ENCODE measurements around the gene HCFC1.

HCFC1 gene

DNA sequence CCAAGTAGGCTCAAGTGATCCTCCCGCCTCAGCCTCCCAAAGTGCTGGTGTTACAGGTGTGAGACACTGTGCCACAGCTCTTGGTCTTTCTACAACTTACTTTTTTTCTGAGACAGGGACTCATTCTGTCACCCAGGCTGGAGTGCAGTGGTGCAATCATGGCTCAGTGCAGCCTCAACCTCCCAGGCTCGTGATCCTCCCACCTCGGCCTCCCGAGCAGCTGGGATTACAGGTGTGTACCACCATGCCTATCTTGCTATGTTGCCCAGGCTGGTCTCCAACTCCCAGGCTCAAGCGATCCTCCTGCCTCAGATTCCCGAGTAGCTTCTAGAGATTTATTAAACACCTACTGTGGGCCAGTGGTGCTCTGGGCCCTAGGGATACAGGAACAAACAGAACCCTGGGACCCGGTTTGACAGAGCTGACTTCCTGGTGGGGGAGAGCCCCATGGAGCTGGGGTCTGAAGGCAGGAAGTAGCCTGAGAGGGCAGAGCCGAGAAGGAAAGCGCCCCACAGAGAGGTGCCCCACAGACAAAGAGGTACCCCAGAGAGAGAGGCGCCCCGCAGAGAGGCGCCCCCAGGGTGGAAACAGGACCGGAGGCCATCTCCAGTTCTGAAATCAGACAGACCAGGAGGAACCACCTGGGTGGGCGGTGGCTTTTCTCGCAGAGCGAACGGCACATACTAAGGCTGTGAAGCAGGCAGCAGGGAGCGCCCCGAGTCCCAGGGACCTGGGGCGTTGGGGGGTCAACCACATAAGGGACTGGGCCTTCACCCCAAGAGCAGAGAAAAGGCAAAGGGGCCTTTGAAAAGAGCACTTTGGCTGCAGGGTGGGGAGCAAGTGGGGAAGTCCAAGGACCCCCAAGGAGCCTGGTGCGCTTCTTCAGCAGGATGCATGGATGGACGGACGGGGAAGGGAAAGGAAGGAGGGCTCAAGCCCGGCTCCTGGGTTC is 43.1 kb upstream of the HCFC1 start:
- H3K36me3 ChIP-seq (ENCODE audit: insufficient read depth, low read length): peaks cover 69% of the 10 kb centered on the region
- no peak overlapping the region for H3K4me3 ChIP-seq (ENCODE audit: low read length)
- no peak overlapping the region for H3K9ac ChIP-seq (ENCODE audit: low read depth, low read length)
- no peak overlapping the region for H3K4me2 ChIP-seq (ENCODE audit: low read length)
- H3K9me3 ChIP-seq (replicated peaks; ENCODE audit: low read length): no peaks in the 10 kb centered on the region
- peaks cover 15% of the 10 kb centered on the region for H3K4me1 ChIP-seq (ENCODE audit: control insufficient read depth, insufficient read depth, low read length)
- H3K27me3 ChIP-seq (ENCODE audit: control insufficient read depth, insufficient read depth, low read length): no peaks in the 10 kb centered on the region

- peaks cover 68% of the 10 kb centered on the region for H3K36me3 ChIP-seq (ENCODE audit: insufficient read depth, low read length)
Observed at GRCh38 chrX:154013614-154014360, 42.2 kb upstream of the HCFC1 start.

DNA sequence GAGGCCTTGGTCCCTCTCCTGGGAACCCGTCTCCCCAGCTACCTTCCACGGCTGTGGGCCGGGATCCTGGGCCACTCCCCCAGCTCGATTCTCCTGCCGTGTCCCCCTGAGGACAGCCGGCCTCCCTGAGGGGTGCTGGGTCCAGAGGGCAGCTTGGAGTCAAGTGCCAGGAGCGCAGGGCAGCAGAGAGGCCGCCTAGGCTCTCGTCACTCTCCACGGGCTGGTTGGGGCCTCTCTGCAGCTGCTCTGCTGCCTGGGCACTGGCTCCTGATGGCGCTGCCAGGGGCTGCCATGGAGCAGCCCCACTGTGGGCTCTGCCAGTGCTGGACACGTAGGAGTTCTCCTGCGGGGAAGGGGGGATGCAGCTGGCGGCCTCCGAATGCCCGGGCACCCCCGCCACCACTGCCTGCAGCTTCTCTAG is 41.4 kb upstream of the HCFC1 start:
- H3K36me3 ChIP-seq (ENCODE audit: insufficient read depth, low read length): peaks cover 61% of the 10 kb centered on the region
- H3K9me3 ChIP-seq (replicated peaks; ENCODE audit: low read length): no peaks in the 10 kb centered on the region
- H3K4me2 ChIP-seq (ENCODE audit: low read length): no peak overlapping the region
- peaks cover 12% of the 10 kb centered on the region for H3K4me1 ChIP-seq (ENCODE audit: control insufficient read depth, insufficient read depth, low read length)
- H3K27me3 ChIP-seq (ENCODE audit: control insufficient read depth, insufficient read depth, low read length): no peaks in the 10 kb centered on the region
- H3K4me3 ChIP-seq (ENCODE audit: low read length): no peak overlapping the region
- no peak overlapping the region for H3K9ac ChIP-seq (ENCODE audit: low read depth, low read length)

More at GRCh38 chrX:154013614-154014360, 42.2 kb upstream of the HCFC1 start:
- no peak overlapping the region for H3K4me2 ChIP-seq (ENCODE audit: low read length)
- H3K4me3 ChIP-seq (ENCODE audit: low read length): no peak overlapping the region
- H3K9me3 ChIP-seq (replicated peaks; ENCODE audit: low read length): no peaks in the 10 kb centered on the region
- H3K27me3 ChIP-seq (ENCODE audit: control insufficient read depth, insufficient read depth, low read length): no peaks in the 10 kb centered on the region
- H3K9ac ChIP-seq (ENCODE audit: low read depth, low read length): no peak overlapping the region
- peaks cover 15% of the 10 kb centered on the region for H3K4me1 ChIP-seq (ENCODE audit: control insufficient read depth, insufficient read depth, low read length)

DNA sequence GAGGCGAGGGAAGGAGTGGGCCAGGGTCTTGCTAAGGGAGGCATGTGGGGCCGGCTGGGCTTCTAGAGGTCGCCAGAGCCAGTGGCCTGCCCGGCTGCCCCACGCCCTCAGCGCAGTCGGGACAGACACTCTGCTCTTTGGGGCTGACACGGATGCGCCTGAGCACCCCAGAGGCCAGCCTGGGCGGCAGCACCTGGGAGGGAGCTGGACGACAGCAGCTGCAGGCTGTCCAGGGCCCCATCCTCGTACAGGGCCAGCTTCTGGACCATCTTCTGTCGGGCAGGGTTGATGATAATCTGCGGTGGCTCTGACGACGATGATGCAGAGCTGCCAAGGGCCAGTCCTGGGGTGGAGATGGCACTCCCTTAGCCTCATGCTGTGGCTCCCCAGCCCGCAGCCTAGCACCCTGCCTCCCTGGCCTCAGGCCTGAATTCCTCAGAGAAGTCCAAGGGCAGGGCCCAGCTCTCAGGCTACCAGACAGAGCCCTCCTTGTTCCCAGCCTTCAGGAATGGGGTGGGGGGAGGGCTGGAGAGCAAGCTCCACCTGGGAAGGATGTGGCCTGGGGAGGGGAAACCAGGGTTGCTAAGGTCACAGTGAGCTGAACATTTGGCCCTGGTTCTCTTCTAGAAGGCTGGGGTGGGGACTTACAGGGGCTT is 40.8 kb upstream of the HCFC1 start:
- H3K4me3 ChIP-seq (ENCODE audit: low read length): no peak overlapping the region
- H3K27me3 ChIP-seq (ENCODE audit: control insufficient read depth, insufficient read depth, low read length): no peaks in the 10 kb centered on the region
- no peak overlapping the region for H3K9ac ChIP-seq (ENCODE audit: low read depth, low read length)
- H3K36me3 ChIP-seq (ENCODE audit: insufficient read depth, low read length): peaks cover 60% of the 10 kb centered on the region
- H3K4me2 ChIP-seq (ENCODE audit: low read length): no peak overlapping the region
- H3K9me3 ChIP-seq (replicated peaks; ENCODE audit: low read length): no peaks in the 10 kb centered on the region
- peaks cover 8% of the 10 kb centered on the region for H3K4me1 ChIP-seq (ENCODE audit: control insufficient read depth, insufficient read depth, low read length)

DNA sequence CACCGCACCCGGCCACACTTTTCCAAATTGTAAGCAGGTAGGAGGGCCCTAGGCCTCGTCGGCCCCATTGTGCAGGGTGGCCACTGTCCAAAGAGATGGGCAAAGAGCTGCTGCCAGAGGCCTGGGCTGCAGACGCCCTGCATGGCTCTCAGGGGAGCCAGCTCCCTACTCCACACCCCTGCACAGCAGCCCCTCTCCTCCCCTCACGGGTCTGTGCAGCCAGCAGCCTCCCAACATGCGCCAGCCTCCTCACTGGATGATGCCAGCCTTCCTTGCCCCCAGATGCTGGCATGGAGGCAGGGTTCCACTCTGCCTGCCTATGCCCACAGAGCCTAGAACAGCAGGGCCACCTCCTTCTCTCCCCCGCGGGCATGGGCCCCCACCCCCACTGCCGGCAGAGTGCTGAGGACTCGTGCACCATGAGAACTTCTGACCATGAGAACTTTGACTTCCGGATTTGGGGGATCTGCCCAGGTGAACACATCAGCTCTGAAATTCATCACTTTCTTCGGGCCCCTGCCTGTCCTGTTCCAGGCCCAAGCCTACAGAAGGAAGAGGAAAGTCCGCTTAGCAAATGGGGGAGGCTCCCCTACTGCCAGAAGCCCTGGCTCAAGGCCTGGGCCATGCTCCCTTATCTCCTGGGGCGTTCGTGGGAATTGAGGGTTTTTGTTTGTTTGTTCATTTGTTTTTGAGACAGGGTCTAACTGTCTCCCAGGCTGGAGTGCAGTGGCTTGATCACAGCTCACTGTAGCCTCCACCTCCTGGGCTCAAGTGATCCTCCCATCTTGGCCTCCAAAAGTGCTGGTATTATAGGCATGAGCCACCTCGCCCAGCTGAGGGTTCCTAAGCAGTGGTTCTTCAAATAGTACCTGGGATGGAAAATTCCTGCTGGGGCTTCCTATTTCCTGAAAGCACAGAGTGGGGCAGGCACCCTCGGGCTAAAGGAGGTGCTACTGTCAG is 40.0 kb upstream of the HCFC1 start:
- no peaks in the 10 kb centered on the region for H3K9me3 ChIP-seq (replicated peaks; ENCODE audit: low read length)
- H3K4me1 ChIP-seq (ENCODE audit: control insufficient read depth, insufficient read depth, low read length): peaks cover 4% of the 10 kb centered on the region
- peaks cover 55% of the 10 kb centered on the region for H3K36me3 ChIP-seq (ENCODE audit: insufficient read depth, low read length)
- no peak overlapping the region for H3K4me2 ChIP-seq (ENCODE audit: low read length)
- no peaks in the 10 kb centered on the region for H3K27me3 ChIP-seq (ENCODE audit: control insufficient read depth, insufficient read depth, low read length)
- no peak overlapping the region for H3K4me3 ChIP-seq (ENCODE audit: low read length)
- no peak overlapping the region for H3K9ac ChIP-seq (ENCODE audit: low read depth, low read length)

GRCh38 chrX:154010330-154011087 is 38.9 kb upstream of the HCFC1 start:
- no peak overlapping the region for H3K4me2 ChIP-seq (ENCODE audit: low read length)
- H3K9me3 ChIP-seq (replicated peaks; ENCODE audit: low read length): no peaks in the 10 kb centered on the region
- H3K4me1 ChIP-seq (ENCODE audit: control insufficient read depth, insufficient read depth, low read length): peaks cover 4% of the 10 kb centered on the region
- H3K9ac ChIP-seq (ENCODE audit: low read depth, low read length): no peak overlapping the region
- H3K4me3 ChIP-seq (ENCODE audit: low read length): no peak overlapping the region
- peaks cover 50% of the 10 kb centered on the region for H3K36me3 ChIP-seq (ENCODE audit: insufficient read depth, low read length)
- no peaks in the 10 kb centered on the region for H3K27me3 ChIP-seq (ENCODE audit: control insufficient read depth, insufficient read depth, low read length)

DNA sequence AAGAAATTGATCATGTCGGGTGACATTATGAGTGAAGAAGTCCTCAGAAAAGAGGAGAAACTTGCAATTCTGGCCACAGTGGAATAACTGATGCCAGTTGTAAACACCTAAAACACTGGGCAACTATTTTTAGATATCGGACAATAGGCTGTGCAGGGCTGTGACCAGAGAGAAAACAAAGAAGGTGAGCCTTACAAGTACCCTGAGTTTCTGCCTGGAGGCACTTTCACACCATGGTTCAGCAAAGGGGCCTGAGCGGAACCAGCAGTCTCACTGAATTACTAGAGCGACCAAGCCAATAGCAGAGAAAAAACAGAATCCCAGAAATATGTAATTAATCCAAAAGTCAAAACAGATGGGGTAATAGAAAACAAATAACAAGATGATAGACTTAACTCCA is 36.9 kb upstream of the HCFC1 start:
- no peaks in the 10 kb centered on the region for H3K9me3 ChIP-seq (replicated peaks; ENCODE audit: low read length)
- peaks cover 4% of the 10 kb centered on the region for H3K4me1 ChIP-seq (ENCODE audit: control insufficient read depth, insufficient read depth, low read length)
- no peak overlapping the region for H3K9ac ChIP-seq (ENCODE audit: low read depth, low read length)
- no peak overlapping the region for H3K4me2 ChIP-seq (ENCODE audit: low read length)
- no peaks in the 10 kb centered on the region for H3K27me3 ChIP-seq (ENCODE audit: control insufficient read depth, insufficient read depth, low read length)
- peaks cover 42% of the 10 kb centered on the region for H3K36me3 ChIP-seq (ENCODE audit: insufficient read depth, low read length)
- H3K4me3 ChIP-seq (ENCODE audit: low read length): no peak overlapping the region

GRCh38 chrX:154006947-154007346 is 35.3 kb upstream of the HCFC1 start:
- H3K27me3 ChIP-seq (ENCODE audit: control insufficient read depth, insufficient read depth, low read length): no peaks in the 10 kb centered on the region
- peaks cover 10% of the 10 kb centered on the region for H3K4me1 ChIP-seq (ENCODE audit: control insufficient read depth, insufficient read depth, low read length)
- no peak overlapping the region for H3K4me2 ChIP-seq (ENCODE audit: low read length)
- no peak overlapping the region for H3K4me3 ChIP-seq (ENCODE audit: low read length)
- peaks cover 26% of the 10 kb centered on the region for H3K36me3 ChIP-seq (ENCODE audit: insufficient read depth, low read length)
- H3K9me3 ChIP-seq (replicated peaks; ENCODE audit: low read length): no peaks in the 10 kb centered on the region
- H3K9ac ChIP-seq (ENCODE audit: low read depth, low read length): no peak overlapping the region

DNA sequence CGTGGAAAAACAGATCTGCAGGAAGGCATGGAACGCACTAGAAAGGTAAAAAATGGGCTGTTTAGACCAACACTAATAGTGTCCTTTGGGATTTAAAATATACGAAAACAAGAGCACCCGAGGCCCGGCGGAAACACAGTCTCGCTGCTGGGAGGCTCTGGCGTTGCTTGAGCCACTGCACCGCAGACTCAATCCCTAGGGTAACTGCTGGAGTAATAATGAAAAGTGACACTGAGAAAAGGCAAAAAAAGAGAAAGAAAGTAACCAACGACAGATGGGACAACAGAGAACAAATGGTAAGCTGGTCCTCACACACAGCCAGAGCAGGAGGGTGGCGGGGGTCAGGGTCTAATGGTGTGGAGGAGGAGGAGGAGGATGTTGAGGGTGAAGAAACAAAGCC is 32.7 kb upstream of the HCFC1 start:
- Histone ChIP-seq H3K4me2 (ENCODE audit: low read length) (no peak overlapping the region), H3K4me3 (ENCODE audit: low read length) (no peak overlapping the region), H3K9me3 (replicated peaks; ENCODE audit: low read length) (no peaks in the 10 kb centered on the region), H3K9ac (ENCODE audit: low read depth, low read length) (no peak overlapping the region), H3K4me1 (ENCODE audit: control insufficient read depth, insufficient read depth, low read length) (peaks cover 15% of the 10 kb centered on the region), H3K36me3 (ENCODE audit: insufficient read depth, low read length) (peaks cover 10% of the 10 kb centered on the region), H3K27me3 (ENCODE audit: control insufficient read depth, insufficient read depth, low read length) (no peaks in the 10 kb centered on the region)

DNA sequence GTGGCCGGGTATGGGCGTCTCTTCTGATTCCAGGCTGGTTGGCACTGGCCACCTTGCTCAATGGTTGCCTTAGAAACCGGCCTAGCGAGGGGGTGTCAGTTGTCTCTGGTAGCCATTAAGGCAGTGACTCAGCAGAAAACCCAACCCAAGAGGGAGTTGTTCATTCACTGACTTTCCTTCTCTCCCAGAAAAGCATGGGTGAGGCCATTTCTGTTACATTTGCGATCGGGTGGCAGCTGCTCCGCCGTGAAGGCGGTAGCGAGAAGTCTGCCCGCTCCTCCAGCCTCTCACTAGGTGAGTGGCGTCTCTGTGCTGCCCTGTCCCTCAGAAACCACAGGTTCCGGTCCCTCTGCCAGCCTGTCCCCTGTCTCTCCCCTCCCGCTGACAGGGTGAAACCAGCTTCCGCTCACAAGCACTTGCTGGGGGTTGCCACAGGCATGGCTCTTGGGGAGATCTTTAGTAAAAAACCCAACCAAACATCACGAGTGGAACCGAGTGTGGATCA is 30.6 kb upstream of the HCFC1 start:
- Histone ChIP-seq H3K4me3 (ENCODE audit: low read length) (no peak overlapping the region), H3K9me3 (replicated peaks; ENCODE audit: low read length) (no peaks in the 10 kb centered on the region), H3K36me3 (ENCODE audit: insufficient read depth, low read length) (peaks cover 6% of the 10 kb centered on the region), H3K4me1 (ENCODE audit: control insufficient read depth, insufficient read depth, low read length) (peaks cover 15% of the 10 kb centered on the region), H3K4me2 (ENCODE audit: low read length) (peak overlapping the region; percentile 47), H3K27me3 (ENCODE audit: control insufficient read depth, insufficient read depth, low read length) (no peaks in the 10 kb centered on the region), H3K9ac (ENCODE audit: low read depth, low read length) (peak overlapping the region; percentile 61)

Measured in skeletal muscle satellite cell (primary cell).